SK-N-MC (cell line): Measurements from ENCODE around the gene MAP4K4.

Experiments
- EZH2 ChIP-seq: fragments of 200-600 bp; sonication (generic); IDR thresholded peaks from one replicate; pipeline ENCODE4 v1.6.1; 2017; ENCODE audit warnings: antibody characterized with exemption
- POLR2AphosphoS5 ChIP-seq: IDR thresholded peaks from 2 replicates; pipeline ENCODE4 v1.6.1; 2012; ENCODE audit warnings: mild to moderate bottlenecking, low read depth, low read length, borderline replicate concordance

DNA sequence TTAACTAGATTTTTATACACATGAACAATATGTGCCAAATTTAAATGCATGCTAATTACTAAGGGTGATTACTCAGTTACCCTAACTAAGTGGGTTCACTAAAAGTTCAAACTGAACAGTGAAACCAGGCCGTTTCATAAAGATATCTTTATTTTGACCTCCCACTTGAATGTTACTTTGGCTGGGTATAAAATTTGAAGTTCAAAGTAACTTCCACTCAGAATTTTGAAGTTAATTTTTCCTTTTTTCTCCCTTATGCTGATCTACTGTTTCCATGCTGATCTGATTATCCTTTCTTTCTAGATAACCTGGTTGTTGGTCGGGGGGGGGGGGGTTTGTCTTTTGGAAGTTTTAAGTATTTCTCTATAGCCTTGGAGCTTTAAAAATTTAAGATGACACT is 25.5 kb upstream of the MAP4K4 start:
- no peak for TF ChIP-seq EZH2
- no peak for TF ChIP-seq POLR2AphosphoS5
